Ovary (tissue), 9 donors: ENCODE data around the gene ZP1. TPM values are rescaled to one million over a fixed set of nuclear protein-coding genes. Genes with fewer than 3 reads are reported as not detected.

Experiments
- DNase-seq, 5 donors: peaks; one replicate each; pipeline ENCODE4 v3.0.0-alpha.2; 2019 to 2020
- H3K27ac ChIP-seq, 2 donors: fragments of 200-600 bp; one replicate each; pipeline versions ENCODE4 v1.5.1 to v1.8.0; 2019 to 2022
- H3K27me3 ChIP-seq: fragments of 200-600 bp; one replicate; pipeline ENCODE4 v1.8.0; 2022
- H3K36me3 ChIP-seq: fragments of 200-600 bp; sonication (generic); one replicate; pipeline ENCODE4 v1.5.1; 2019
- H3K4me1 ChIP-seq: one replicate; pipeline ENCODE4 v1.8.1; 2013; ENCODE audit warnings: mild to moderate bottlenecking, moderate library complexity; ENCODE audit not compliant: insufficient read depth
- H3K4me3 ChIP-seq: fragments of 200-600 bp; sonication (generic); one replicate; pipeline ENCODE4 v1.5.1; 2017
- H3K9me3 ChIP-seq, 2 donors: fragments of 200-600 bp in 1 of 2; sonication (generic) in 1 of 2; one replicate each; pipeline versions ENCODE4 v1.5.1 to v1.8.1; 2013 to 2019; ENCODE audit warnings: mild to moderate bottlenecking in 1 of 2, moderate library complexity in 1 of 2
- EP300 ChIP-seq: sonication (generic); formaldehyde crosslinking; IDR thresholded peaks from one replicate; pipeline ENCODE4 v1.6.1; 2017; ENCODE audit warnings: antibody characterized with exemption
- POLR2A ChIP-seq: fragments of 450-650 bp; IDR thresholded peaks from one replicate; pipeline ENCODE4 v1.6.1; 2017; ENCODE audit warnings: antibody characterized with exemption, mild to moderate bottlenecking, moderate library complexity
- WGBS, 3 donors: extraction: QIAGEN DNeasy Blood & Tissue Kit in 1 of 3; methylation state at CpG; one replicate each; pipeline versions ENCODE4 v1.1.5 to v1.1.7; 2013 to 2017; 5-methylcytosine and 5-hydroxymethylcytosine counted together
- intact Hi-C, 4 donors: fragments of 100-400 bp; cut with DNase I; formaldehyde crosslinking; loops; one replicate each; pipeline versions ENCODE4 v1.11.0 to v1.15.1; 2022 to 2023
- polyA plus RNA-seq, 2 donors: library from polyadenylated mRNA; stranded (reverse); fragments of 200-250 nt in 1 of 2; fragments of 350-450 nt in 1 of 2; fragmentation: Illumina TruSeq in 1 of 2; extraction: RNeasy Lipid Tissue Mini Kit (QIAGEN cat#74804) in 1 of 2; gene quantifications; one replicate each; pipeline ENCODE4 v1.2.3, GENCODE V29; 2013 to 2014
- total RNA-seq, 7 donors: library from RNA; depleted of rRNA in 2 of 7; stranded (reverse); fragments of >200 nt in 2 of 7; fragmentation: NEBNext Ultra II Directional in 3 of 7; extraction: Animal tissue kit (Norgen Biotek cat#: 25700) in 3 of 7; gene quantifications; one replicate each; pipeline versions ENCODE4 v1.1.0 to v1.2.4, GENCODE V29; 2016 to 2023
- TF ChIP-seq, protein P1 (sequence below), 3 donors: fragments of 450-650 bp in 2 of 3; fragments of 200-600 bp in 1 of 3; IDR thresholded peaks; one replicate each; pipeline versions ENCODE4 v1.5.1 to v1.8.0; 2016 to 2022; ENCODE audit warnings: antibody characterized with exemption in 3 of 3, mild to moderate bottlenecking in 1 of 3
- donor health status: DM: no; HTN: no; CAD: no; lungs with moderate emphysema.
- donor health status: DM: no; HTN: no; CAD: no.
- donor health status: Bipolar disorder and iron deficiency.
- donor health status: DM: yes; HTN: yes; CAD: no.
- donor health status: DM: no; HTN: no; CAD: no.
- donor health status: DM: yes; HTN: yes; CAD: no.

ZP1 gene
- total and polyA plus RNA-seq, 9 donors = 0.17 TPM; not detected in 8

DNA sequence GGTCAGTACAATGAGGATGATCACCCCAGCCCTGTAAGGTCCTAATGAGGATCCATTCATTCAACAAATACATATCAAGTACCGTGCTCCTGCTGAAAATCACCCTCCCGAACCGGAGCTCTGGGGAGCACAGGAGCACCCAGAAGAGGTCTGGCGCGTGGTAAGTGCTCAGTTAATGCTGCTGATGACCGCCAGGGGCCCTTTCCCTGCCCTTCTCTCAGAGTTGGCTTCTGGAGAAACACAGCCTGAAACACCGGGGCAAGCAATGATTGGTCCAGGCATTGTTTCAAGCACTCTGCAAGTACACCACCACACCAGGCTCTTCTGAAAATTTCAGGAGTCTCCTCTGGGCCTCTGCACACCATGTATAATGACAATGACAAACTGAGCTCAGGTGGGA, 29.2 kb upstream of the ZP1 start:
- H3K27me3 ChIP-seq = no peaks in the 10 kb centered on the region
- no peaks in the 10 kb centered on the region for H3K9me3 ChIP-seq
- no peaks in the 10 kb centered on the region for H3K36me3 ChIP-seq
- peaks cover 10% of the 10 kb centered on the region for H3K4me1 ChIP-seq
- no peak for DNase-seq
- 65 to 81% (median 76%) methylated on average over 7 of the region's 7 CpGs for WGBS, 3 donors
- intact Hi-C loops = loop anchor here in 2 of 4 donors (10.0 kb wide), 2 partner anchors 287 to 337 kb away; no protein-coding TSS in a partner anchor
- no peak for TF ChIP-seq EP300
- TF ChIP-seq POLR2A = no peak
- TF ChIP-seq, protein P1, sequence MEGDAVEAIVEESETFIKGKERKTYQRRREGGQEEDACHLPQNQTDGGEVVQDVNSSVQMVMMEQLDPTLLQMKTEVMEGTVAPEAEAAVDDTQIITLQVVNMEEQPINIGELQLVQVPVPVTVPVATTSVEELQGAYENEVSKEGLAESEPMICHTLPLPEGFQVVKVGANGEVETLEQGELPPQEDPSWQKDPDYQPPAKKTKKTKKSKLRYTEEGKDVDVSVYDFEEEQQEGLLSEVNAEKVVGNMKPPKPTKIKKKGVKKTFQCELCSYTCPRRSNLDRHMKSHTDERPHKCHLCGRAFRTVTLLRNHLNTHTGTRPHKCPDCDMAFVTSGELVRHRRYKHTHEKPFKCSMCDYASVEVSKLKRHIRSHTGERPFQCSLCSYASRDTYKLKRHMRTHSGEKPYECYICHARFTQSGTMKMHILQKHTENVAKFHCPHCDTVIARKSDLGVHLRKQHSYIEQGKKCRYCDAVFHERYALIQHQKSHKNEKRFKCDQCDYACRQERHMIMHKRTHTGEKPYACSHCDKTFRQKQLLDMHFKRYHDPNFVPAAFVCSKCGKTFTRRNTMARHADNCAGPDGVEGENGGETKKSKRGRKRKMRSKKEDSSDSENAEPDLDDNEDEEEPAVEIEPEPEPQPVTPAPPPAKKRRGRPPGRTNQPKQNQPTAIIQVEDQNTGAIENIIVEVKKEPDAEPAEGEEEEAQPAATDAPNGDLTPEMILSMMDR (IDR thresholded peaks at IDR 0.05) = no peak
- H3K27ac ChIP-seq = no peak overlapping the region
- H3K4me3 ChIP-seq = no peak overlapping the region

DNA sequence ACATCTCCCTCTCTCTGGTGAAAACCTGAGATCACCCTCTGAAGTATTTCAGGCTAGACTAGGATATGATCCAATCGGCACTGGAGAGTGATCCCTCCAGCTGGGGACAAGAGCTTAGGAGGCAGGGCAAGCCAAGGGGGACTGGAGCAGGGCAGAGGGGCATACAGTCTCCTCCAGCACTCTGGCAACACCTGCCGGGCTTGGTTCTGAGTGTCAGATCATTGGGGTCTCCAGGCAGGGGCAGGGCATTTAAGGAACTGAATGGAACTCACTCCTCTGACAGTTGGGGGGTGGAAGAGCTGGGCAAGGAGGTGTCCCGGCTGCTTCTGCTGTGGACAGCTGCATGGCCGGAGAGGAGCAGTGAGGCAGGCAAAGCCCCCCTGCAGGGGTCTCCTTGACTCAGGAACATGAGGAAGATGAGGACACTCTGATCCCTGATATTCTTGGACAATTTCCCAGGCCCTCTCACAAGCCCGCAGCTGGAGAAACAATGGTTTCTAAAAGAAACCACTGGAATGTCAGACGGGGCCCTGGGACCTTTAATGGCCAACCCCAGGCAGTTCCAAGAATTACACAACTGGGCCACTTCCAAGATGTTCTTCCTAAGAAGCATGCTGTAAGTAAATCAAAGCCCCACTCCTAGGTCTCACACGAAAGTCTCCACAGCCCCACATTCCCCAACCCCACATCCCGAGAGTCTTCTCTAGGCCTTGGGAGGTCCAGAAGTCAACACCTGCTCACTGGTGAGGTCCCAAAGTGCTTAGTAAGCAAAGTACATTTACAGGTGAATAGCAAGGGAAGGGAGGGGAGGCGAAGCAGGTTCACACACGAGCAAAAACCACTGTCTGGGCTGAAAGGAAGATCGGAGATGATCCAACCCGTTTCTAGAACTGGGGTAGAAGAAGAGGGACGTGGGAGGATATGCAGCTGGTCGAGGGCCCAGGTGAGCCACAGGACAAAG, 26.6 kb upstream of the ZP1 start:
- Histone ChIP-seq H3K9me3 (no peaks in the 10 kb centered on the region), H3K36me3 (no peaks in the 10 kb centered on the region), H3K4me3 (no peak overlapping the region), H3K27ac (peak overlapping the region in 1 of 2 donors; percentile 56), H3K27me3 (no peaks in the 10 kb centered on the region), H3K4me1 (peaks cover 16% of the 10 kb centered on the region)
- TF ChIP-seq, protein P1 (IDR thresholded peaks at IDR 0.05) = no peak
- TF ChIP-seq POLR2A (no peak), EP300 (no peak)
- intact Hi-C loops = loop anchor here in 1 of 4 donors (10.0 kb wide), 1 partner anchor 54 kb away; no protein-coding TSS in a partner anchor
- WGBS, 3 donors = 42 to 49% (median 46%) methylated on average over 14 of the region's 14 CpGs
- DNase-seq = peak in 3 of 5 donors; percentile 27 to 55 (median 53)

DNA sequence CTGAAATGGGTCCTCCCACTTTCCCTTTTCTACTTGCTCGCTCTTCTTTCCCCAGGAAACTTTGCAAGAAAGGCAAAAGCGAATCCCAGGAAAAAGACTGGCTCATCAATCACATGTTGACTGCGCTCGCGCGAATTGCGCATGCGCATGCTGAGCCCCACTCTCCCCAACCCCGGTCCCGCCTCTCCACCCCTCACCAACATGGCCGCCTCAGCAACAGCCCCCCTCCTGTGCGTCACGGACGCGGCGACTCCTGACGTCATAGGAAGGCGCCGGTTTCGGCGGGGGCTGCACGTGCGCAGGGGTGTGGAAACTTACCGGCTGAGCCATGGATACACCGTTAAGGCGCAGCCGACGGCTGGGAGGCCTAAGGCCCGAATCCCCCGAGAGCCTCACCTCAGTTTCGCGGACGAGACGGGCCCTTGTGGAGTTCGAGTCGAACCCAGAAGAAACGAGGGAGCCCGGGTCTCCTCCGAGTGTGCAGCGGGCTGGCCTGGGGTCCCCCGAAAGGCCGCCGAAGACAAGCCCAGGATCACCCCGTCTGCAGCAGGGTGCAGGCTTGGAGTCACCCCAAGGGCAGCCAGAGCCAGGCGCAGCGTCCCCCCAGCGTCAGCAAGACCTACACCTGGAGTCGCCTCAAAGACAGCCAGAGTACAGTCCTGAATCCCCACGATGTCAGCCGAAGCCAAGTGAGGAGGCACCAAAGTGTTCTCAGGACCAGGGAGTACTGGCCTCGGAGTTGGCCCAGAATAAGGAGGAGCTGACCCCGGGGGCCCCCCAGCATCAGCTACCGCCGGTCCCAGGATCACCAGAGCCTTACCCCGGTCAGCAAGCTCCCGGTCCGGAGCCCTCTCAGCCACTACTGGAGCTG, 25.3 kb upstream of the ZP1 start, which contains the start of gene CCDC86:
TSS of gene CCDC86 (plus strand) at position 317 of the 871 bp plus-strand sequence. CDS start at position 329, 12 bp downstream.
- TF ChIP-seq POLR2A = peak; percentile 36
- peak; percentile 37 for TF ChIP-seq EP300
- TF ChIP-seq, protein P1 (IDR thresholded peaks at IDR 0.05) = peak in 1 of 3 donors; percentile 31
- Histone ChIP-seq H3K27me3 (no peaks in the 10 kb centered on the region), H3K4me1 (peaks cover 16% of the 10 kb centered on the region), H3K4me3 (peak within 1 kb of the TSS; percentile 87), H3K36me3 (no peaks in the 10 kb centered on the region), H3K9me3 (no peaks in the 10 kb centered on the region), H3K27ac (peak within 1 kb of the TSS; percentile 22 to 56)
- intact Hi-C loops = loop anchor here in 1 of 4 donors (10.0 kb wide), 1 partner anchor 53 kb away; no protein-coding TSS in a partner anchor
- WGBS, 3 donors = 0% methylated on average over 45 to 57 of the region's 57 CpGs
- peak; percentile 97 to 99 (median 98) for DNase-seq
